ENCODE data around the gene SORD.
"Not testable (repeated sequence)": the region's sequence is repeated elsewhere in the genome, so short reads cannot be mapped to it uniquely, and the experiment has no call there.

DNA sequence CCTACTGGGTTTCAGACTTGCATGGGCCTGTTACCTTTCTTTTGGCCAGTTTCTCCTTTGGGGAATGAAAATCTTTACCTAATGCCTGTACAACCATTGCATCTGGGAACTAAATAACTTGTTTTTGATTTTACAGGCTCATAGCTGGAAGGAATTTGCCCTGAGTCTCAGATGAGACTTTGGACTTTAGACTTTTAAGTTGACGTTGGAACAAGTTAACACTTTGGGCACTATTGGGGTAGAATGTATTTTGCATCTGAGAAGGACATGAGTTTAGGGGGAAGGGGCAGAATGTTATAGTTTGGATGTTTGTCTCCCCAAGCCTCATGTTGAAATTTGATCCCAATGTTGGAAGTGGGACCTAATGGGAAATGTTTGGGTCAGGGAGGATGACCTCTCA lies 21.8 kb upstream of the SORD start:
- TF ChIP-seq, protein P1, sequence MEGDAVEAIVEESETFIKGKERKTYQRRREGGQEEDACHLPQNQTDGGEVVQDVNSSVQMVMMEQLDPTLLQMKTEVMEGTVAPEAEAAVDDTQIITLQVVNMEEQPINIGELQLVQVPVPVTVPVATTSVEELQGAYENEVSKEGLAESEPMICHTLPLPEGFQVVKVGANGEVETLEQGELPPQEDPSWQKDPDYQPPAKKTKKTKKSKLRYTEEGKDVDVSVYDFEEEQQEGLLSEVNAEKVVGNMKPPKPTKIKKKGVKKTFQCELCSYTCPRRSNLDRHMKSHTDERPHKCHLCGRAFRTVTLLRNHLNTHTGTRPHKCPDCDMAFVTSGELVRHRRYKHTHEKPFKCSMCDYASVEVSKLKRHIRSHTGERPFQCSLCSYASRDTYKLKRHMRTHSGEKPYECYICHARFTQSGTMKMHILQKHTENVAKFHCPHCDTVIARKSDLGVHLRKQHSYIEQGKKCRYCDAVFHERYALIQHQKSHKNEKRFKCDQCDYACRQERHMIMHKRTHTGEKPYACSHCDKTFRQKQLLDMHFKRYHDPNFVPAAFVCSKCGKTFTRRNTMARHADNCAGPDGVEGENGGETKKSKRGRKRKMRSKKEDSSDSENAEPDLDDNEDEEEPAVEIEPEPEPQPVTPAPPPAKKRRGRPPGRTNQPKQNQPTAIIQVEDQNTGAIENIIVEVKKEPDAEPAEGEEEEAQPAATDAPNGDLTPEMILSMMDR (IDR thresholded peaks at IDR 0.05): not testable (repeated sequence)
- not testable (repeated sequence) for TF ChIP-seq POLR2A, POLR2AphosphoS5 (IDR thresholded peaks at IDR 0.05)
